Measurements from ENCODE around the gene ALX3. TPM values are rescaled to one million over a fixed set of nuclear protein-coding genes. Genes with fewer than 3 reads are reported as not detected.

ALX3 gene
- total RNA-seq, 2 experiments from 2014 or later = not detected

DNA sequence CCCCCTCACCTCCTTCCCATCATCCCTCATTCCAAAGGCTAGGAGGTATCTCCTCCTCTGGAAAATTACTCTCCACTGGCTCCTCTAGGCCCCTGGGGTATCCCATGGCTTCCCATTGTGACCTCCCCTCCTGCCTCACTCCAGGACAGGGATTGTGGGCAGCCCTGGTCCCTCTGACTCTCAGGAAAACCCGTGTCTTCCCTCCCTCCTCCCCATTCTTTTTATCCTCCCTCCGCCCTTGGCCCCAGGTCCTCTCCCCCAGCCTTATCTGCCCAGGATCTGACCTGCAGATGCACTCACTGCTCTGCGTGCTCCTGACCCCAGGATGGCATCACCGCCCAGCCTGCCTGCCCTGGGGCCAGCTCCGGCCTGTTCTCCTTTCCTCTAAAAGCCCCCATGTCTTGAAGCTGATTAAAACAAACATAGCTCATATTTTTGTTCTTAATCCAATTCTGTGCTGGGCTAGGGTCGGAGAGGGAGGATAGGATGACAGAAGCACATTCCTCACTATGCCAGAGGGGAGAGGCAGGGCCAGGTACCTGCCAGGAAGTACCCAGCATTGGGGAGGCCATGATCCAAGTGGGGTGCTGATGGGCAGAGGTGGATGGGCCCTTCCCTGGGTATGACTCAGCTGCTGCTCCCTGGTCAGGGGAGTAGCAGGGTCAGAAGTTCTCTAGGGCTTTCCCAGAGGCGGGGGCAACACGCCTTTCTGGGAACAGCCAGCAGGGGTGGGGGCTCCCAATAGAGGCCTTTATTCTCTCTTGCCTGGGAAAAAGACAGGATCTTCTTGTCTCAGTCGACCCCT lies 28.0 kb upstream of the ALX3 start:
- Histone ChIP-seq H3K36me3 (ENCODE audit: insufficient read depth, low read length) (no peaks in the 10 kb centered on the region), H3K27ac (ENCODE audit: low read depth, low read length, poor library complexity, severe bottlenecking) (no peak overlapping the region), H2AFZ (ENCODE audit: low read length) (no peak overlapping the region), H3K9me2 (ENCODE audit: insufficient read depth, low read length) (no peaks in the 10 kb centered on the region), H3K79me2 (ENCODE audit: insufficient read depth, low read depth, low read length) (no peaks in the 10 kb centered on the region), H3K9me3 (ENCODE audit: low read length) (no peaks in the 10 kb centered on the region), H3K4me1 (ENCODE audit: insufficient read depth, low read length, poor library complexity, severe bottlenecking) (peaks cover 18% of the 10 kb centered on the region), H4K20me1 (ENCODE audit: insufficient read depth, low read length) (no peaks in the 10 kb centered on the region), H3K4me3 (ENCODE audit: low read depth, low read length, poor library complexity, severe bottlenecking) (no peak overlapping the region), H3K4me2 (ENCODE audit: low read length) (no peak overlapping the region)
- ChIA-PET CTCF (ENCODE audit: unreplicated experiment) (interaction anchor here (1.0 to 1.2 kb wide), 2 partner anchors 7 to 10 kb away, joined by 4 to 5 read pairs; no protein-coding TSS in a partner anchor), POLR2A (no interaction called here)
- no TSS peak for BruUV-seq (replicated peaks)
- no peak for DNase-seq (ENCODE audit: low spot score)
- intact Hi-C loops (cut with micrococcal nuclease; ENCODE audit: unreplicated experiment) = no loop called here
- TF ChIP-seq EZH2phosphoT487 (IDR thresholded peaks at IDR 0.05; ENCODE audit: borderline replicate concordance, low read depth, low read length) (no peak), CTCF (conservative IDR thresholded peaks at IDR 0.05; ENCODE audit: low read length) (no peak)

DNA sequence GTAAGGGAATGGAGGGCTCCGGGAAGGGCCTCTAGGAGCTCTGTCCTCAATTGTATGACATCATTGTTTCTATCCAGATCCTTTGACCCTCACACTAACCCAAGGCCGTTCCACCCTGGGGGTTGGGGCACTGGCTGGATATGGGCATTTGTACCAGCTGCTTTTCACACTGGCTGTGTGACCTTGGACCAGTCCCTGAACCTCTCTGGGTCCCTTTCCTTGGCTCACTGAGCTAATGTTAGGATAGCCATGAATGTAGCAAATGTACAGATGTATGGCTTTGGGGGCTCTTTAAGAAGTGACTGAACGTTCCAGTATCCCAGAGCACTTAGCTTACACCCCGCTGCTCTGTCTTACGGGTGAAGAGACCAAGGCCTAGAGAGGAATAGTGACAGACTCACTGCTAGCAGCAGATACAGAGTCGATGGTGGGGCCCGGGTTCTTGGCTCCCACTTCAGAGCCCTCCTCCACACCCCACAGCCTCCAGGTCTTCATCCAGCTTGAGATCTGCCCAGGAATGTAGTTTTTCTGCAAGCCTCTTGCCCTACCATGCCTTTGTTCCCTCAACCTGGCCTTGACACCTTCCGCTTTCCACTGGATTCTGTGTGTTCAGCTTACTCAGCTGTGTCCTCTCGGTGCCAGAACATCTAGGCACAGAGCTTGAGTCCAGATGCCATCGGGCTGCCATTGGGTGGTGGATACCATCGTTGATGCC lies 27.2 kb upstream of the ALX3 start:
- H3K27ac ChIP-seq (ENCODE audit: low read depth, low read length, poor library complexity, severe bottlenecking) = no peak overlapping the region
- CTCF ChIA-PET (ENCODE audit: unreplicated experiment) = interaction anchor here (0.7 to 1.2 kb wide), 3 partner anchors 8 to 37 kb away, joined by 3 to 5 read pairs (median 4); no protein-coding TSS in a partner anchor
- no peaks in the 10 kb centered on the region for H3K9me2 ChIP-seq (ENCODE audit: insufficient read depth, low read length)
- H3K36me3 ChIP-seq (ENCODE audit: insufficient read depth, low read length) = no peaks in the 10 kb centered on the region
- POLR2A ChIA-PET = no interaction called here
- no peak overlapping the region for H3K4me2 ChIP-seq (ENCODE audit: low read length)
- H3K4me1 ChIP-seq (ENCODE audit: insufficient read depth, low read length, poor library complexity, severe bottlenecking) = peaks cover 13% of the 10 kb centered on the region
- H3K79me2 ChIP-seq (ENCODE audit: insufficient read depth, low read depth, low read length) = no peaks in the 10 kb centered on the region
- no TSS peak for BruUV-seq (replicated peaks)
- no peak overlapping the region for H2AFZ ChIP-seq (ENCODE audit: low read length)
- no peaks in the 10 kb centered on the region for H4K20me1 ChIP-seq (ENCODE audit: insufficient read depth, low read length)
- no peaks in the 10 kb centered on the region for H3K9me3 ChIP-seq (ENCODE audit: low read length)
- DNase-seq (ENCODE audit: low spot score) = no peak
- TF ChIP-seq CTCF (conservative IDR thresholded peaks at IDR 0.05; ENCODE audit: low read length) = no peak
- no peak for TF ChIP-seq EZH2phosphoT487 (IDR thresholded peaks at IDR 0.05; ENCODE audit: borderline replicate concordance, low read depth, low read length)
- no peak overlapping the region for H3K4me3 ChIP-seq (ENCODE audit: low read depth, low read length, poor library complexity, severe bottlenecking)
- intact Hi-C loops (cut with micrococcal nuclease; ENCODE audit: unreplicated experiment) = no loop called here

Data from OCI-LY7 (cell line).